ENCODE data around the gene MRTFA. TPM values are rescaled to one million over a fixed set of nuclear protein-coding genes. Genes with fewer than 3 reads are reported as not detected.
"Not testable (repeated sequence)": the region's sequence is repeated elsewhere in the genome, so short reads cannot be mapped to it uniquely, and the experiment has no call there.

Gene MRTFA
- polyA plus RNA-seq, 2 of the 4 experiments (the other 2 are of a cell fraction): 6.8 to 48.3 TPM

DNA sequence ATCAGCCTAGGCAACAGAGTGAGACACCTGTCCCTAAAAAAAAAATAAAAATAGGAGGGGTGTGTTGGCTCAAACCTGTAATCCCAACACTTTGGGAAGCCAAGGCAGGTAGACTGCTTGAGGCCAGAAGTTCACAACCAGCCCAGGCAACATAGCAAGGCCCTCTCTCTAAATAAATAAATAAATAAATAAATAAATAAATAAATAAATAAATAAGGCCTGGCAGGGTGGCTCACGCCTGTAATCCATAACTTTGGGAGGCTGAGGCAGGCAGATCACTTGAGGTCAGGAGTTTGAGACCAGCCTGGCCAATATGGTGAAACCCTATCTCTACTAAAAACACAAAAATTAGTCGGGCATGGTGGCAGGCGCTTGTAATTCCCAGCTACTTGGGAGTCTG lies 11.2 kb downstream of the MRTFA start:
- H3K4me3 ChIP-seq; ATAC-seq; FAIRE-seq; DNase-seq (ENCODE audit: low read depth in 1 of 2, low spot score in 1 of 2); POLR2A ChIA-PET; H3K27ac ChIP-seq: not testable (repeated sequence)
- Histone ChIP-seq H3K4me1 (peaks cover 37% of the 10 kb centered on the region), H3K4me2 (0 out of 3 replicates have a peak overlapping the region, but pooled peaks have one; percentile 31), H3K9me3 (peaks cover 10% of the 10 kb centered on the region; the same call in 1 of the 3 replicates)
- peak; percentile 70 for TF ChIP-seq ZC3H11A (IDR thresholded peaks at IDR 0.05)
- 88% methylated on average over 3 of the region's 3 CpGs for WGBS (ENCODE audit: missing lambda C conversion rate)
- CTCF ChIA-PET: interaction anchor here (1.0 kb wide), 1 partner anchor 101 kb away, joined by 3 read pairs; no protein-coding TSS in a partner anchor

DNA sequence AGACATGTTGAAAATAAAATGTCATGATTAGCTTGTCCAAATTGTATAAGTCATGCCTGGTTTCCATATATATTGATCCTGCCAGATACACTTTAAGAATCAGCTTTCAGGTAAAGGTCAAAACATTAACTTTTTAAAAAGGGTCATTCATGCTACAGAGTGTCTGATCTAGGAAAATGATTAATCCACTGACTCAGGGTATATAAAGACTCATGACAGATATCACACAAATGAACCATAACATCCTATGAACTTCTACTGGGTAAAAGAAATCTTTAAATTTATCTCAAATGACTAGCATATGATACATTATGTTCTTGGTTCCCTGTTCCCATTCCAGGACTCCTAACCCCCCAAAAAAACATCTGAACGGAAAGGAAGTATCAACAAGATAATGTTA lies 11.7 kb downstream of the MRTFA start:
- ChIA-PET CTCF (interaction anchor here (1.0 kb wide), 1 partner anchor 100 kb away, joined by 3 read pairs; no protein-coding TSS in a partner anchor), POLR2A (no interaction called here)
- TF ChIP-seq, protein P1, sequence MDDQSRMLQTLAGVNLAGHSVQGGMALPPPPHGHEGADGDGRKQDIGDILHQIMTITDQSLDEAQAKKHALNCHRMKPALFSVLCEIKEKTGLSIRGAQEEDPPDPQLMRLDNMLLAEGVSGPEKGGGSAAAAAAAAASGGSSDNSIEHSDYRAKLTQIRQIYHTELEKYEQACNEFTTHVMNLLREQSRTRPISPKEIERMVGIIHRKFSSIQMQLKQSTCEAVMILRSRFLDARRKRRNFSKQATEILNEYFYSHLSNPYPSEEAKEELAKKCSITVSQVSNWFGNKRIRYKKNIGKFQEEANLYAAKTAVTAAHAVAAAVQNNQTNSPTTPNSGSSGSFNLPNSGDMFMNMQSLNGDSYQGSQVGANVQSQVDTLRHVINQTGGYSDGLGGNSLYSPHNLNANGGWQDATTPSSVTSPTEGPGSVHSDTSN (IDR thresholded peaks at IDR 0.05): no peak
- TF ChIP-seq HOXA7 (CRISPR knock-in tag; IDR thresholded peaks at IDR 0.05): no peak
- no peak for TF ChIP-seq KDM1A (IDR thresholded peaks at IDR 0.05; ENCODE audit: low read depth)
- TF ChIP-seq ZC3H11A (IDR thresholded peaks at IDR 0.05): no peak
- TF ChIP-seq CEBPB (IDR thresholded peaks at IDR 0.05): no peak
- no peak for TF ChIP-seq POLR2A (IDR thresholded peaks at IDR 0.05; ENCODE audit: low read length)
- TF ChIP-seq RCOR1 (IDR thresholded peaks at IDR 0.05; ENCODE audit: low read depth, low read length): no peak
- TF ChIP-seq GATA3 (IDR thresholded peaks at IDR 0.05; ENCODE audit: borderline replicate concordance): no peak
- no peak for TF ChIP-seq EHMT2 (IDR thresholded peaks at IDR 0.05; ENCODE audit: low read depth)
- TF ChIP-seq KDM5A (IDR thresholded peaks at IDR 0.05): no peak
- no peak for TF ChIP-seq JUNB (IDR thresholded peaks at IDR 0.05)
- no peak for TF ChIP-seq RFX5 (IDR thresholded peaks at IDR 0.05)
- TF ChIP-seq, protein P2, sequence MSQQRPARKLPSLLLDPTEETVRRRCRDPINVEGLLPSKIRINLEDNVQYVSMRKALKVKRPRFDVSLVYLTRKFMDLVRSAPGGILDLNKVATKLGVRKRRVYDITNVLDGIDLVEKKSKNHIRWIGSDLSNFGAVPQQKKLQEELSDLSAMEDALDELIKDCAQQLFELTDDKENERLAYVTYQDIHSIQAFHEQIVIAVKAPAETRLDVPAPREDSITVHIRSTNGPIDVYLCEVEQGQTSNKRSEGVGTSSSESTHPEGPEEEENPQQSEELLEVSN (IDR thresholded peaks at IDR 0.05; ENCODE audit: borderline replicate concordance, low read depth): no peak
- no peak for TF ChIP-seq JUN (IDR thresholded peaks at IDR 0.05)
- TF ChIP-seq RNF2 (IDR thresholded peaks at IDR 0.05; ENCODE audit: borderline replicate concordance, low read depth): no peak
- TF ChIP-seq, protein P3, sequence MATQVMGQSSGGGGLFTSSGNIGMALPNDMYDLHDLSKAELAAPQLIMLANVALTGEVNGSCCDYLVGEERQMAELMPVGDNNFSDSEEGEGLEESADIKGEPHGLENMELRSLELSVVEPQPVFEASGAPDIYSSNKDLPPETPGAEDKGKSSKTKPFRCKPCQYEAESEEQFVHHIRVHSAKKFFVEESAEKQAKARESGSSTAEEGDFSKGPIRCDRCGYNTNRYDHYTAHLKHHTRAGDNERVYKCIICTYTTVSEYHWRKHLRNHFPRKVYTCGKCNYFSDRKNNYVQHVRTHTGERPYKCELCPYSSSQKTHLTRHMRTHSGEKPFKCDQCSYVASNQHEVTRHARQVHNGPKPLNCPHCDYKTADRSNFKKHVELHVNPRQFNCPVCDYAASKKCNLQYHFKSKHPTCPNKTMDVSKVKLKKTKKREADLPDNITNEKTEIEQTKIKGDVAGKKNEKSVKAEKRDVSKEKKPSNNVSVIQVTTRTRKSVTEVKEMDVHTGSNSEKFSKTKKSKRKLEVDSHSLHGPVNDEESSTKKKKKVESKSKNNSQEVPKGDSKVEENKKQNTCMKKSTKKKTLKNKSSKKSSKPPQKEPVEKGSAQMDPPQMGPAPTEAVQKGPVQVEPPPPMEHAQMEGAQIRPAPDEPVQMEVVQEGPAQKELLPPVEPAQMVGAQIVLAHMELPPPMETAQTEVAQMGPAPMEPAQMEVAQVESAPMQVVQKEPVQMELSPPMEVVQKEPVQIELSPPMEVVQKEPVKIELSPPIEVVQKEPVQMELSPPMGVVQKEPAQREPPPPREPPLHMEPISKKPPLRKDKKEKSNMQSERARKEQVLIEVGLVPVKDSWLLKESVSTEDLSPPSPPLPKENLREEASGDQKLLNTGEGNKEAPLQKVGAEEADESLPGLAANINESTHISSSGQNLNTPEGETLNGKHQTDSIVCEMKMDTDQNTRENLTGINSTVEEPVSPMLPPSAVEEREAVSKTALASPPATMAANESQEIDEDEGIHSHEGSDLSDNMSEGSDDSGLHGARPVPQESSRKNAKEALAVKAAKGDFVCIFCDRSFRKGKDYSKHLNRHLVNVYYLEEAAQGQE (IDR thresholded peaks at IDR 0.05): no peak
- TF ChIP-seq, protein P4, sequence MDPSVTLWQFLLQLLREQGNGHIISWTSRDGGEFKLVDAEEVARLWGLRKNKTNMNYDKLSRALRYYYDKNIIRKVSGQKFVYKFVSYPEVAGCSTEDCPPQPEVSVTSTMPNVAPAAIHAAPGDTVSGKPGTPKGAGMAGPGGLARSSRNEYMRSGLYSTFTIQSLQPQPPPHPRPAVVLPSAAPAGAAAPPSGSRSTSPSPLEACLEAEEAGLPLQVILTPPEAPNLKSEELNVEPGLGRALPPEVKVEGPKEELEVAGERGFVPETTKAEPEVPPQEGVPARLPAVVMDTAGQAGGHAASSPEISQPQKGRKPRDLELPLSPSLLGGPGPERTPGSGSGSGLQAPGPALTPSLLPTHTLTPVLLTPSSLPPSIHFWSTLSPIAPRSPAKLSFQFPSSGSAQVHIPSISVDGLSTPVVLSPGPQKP (IDR thresholded peaks at IDR 0.05; ENCODE audit: low read depth, low read length): no peak
- H3K4me2 ChIP-seq: 0 out of 3 replicates have a peak overlapping the region, but pooled peaks have one; percentile 31
- H3K4me3 ChIP-seq: no peak overlapping the region
- DNase-seq (ENCODE audit: low read depth in 1 of 2, low spot score in 1 of 2) (no peak), ATAC-seq (no peak), FAIRE-seq (no peak)
- peaks cover 10% of the 10 kb centered on the region; the same call in 1 of the 3 replicates for H3K9me3 ChIP-seq
- H3K27ac ChIP-seq: no peak overlapping the region
- peaks cover 33% of the 10 kb centered on the region for H3K4me1 ChIP-seq
- WGBS (ENCODE audit: missing lambda C conversion rate): 83% methylated on average over 1 of the region's 1 CpG

Data from A549 (cell line).